Endothelial cell of umbilical vein (primary cell): ENCODE data around the gene PTPRO.

ENCODE experiments used
- EZH2 ChIP-seq: IDR thresholded peaks from 2 replicates; pipeline ENCODE4 v1.6.1; 2012; ENCODE audit warnings: borderline replicate concordance, low read depth, mild to moderate bottlenecking, moderate library complexity, low read length, inconsistent platforms; ENCODE audit not compliant: severe bottlenecking
- FOS ChIP-seq: IDR thresholded peaks from 2 replicates; pipeline ENCODE4 v1.6.1; 2011; ENCODE audit warnings: mild to moderate bottlenecking, low read length, moderate library complexity, borderline replicate concordance; ENCODE audit not compliant: insufficient read depth
- GATA2 ChIP-seq: IDR thresholded peaks from 2 replicates; pipeline ENCODE4 v1.7.0; 2011; ENCODE audit warnings: low read depth, mild to moderate bottlenecking, moderate library complexity, mixed read lengths, low read length; ENCODE audit not compliant: insufficient read length, insufficient read depth
- JUN ChIP-seq: IDR thresholded peaks from 2 replicates; pipeline ENCODE4 v1.6.1; 2011; ENCODE audit warnings: borderline replicate concordance, low read depth; ENCODE audit not compliant: insufficient read length, insufficient read depth
- MYC ChIP-seq: IDR thresholded peaks from one replicate; pipeline ENCODE4 v1.6.1; 2011; ENCODE audit warnings: mild to moderate bottlenecking, low read depth, low read length
- POLR2A ChIP-seq: IDR thresholded peaks from 2 replicates; pipeline ENCODE4 v1.6.1; 2012; ENCODE audit warnings: low read depth, mild to moderate bottlenecking, control low read depth, low read length
- POLR2AphosphoS5 ChIP-seq: IDR thresholded peaks from 2 replicates; pipeline ENCODE4 v1.6.1; 2012; ENCODE audit warnings: low read depth, mild to moderate bottlenecking, control low read depth, low read length, moderate library complexity; ENCODE audit not compliant: insufficient read depth
- TF ChIP-seq, protein P1 (sequence below), 2 donors: IDR thresholded peaks; 1 replicate in 1 of 2; 2 replicates in 1 of 2; pipeline ENCODE4 v1.5.1; 2011; ENCODE audit warnings: low read length in 2 of 2, mild to moderate bottlenecking in 2 of 2, moderate library complexity in 2 of 2, control low read depth in 1 of 2, inconsistent platforms in 1 of 2, low read depth in 1 of 2; ENCODE audit not compliant: insufficient read depth in 1 of 2; ENCODE audit errors: extremely low read depth in 1 of 2
- TF ChIP-seq, protein P2 (sequence below): IDR thresholded peaks from 2 replicates; pipeline ENCODE4 v1.6.1; 2011; ENCODE audit not compliant: insufficient read depth, insufficient read length

DNA sequence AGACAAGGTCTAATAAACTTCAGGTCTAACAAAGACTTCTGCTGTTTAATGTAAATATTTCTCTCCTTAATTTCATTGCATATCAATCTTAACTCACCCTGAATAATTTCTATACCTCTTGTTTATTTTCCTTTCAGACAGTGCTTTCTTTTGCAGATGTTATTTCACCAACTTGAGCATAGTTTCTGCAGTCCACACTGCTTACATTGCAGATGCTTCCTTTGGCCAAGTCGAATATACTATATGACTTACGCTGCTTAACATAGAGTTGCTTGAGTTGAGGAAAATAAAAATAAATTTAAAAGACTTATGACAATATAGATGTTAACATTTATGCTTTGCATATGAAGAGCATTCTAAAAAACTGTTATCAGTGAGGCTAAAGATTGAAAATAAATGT lies 217.7 kb downstream of the PTPRO start:
- TF ChIP-seq, protein P1, sequence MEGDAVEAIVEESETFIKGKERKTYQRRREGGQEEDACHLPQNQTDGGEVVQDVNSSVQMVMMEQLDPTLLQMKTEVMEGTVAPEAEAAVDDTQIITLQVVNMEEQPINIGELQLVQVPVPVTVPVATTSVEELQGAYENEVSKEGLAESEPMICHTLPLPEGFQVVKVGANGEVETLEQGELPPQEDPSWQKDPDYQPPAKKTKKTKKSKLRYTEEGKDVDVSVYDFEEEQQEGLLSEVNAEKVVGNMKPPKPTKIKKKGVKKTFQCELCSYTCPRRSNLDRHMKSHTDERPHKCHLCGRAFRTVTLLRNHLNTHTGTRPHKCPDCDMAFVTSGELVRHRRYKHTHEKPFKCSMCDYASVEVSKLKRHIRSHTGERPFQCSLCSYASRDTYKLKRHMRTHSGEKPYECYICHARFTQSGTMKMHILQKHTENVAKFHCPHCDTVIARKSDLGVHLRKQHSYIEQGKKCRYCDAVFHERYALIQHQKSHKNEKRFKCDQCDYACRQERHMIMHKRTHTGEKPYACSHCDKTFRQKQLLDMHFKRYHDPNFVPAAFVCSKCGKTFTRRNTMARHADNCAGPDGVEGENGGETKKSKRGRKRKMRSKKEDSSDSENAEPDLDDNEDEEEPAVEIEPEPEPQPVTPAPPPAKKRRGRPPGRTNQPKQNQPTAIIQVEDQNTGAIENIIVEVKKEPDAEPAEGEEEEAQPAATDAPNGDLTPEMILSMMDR (IDR thresholded peaks at IDR 0.05; ENCODE audit: extremely low read depth in 1 of 2, insufficient read depth in 1 of 2, low read depth in 1 of 2, low read length in 2 of 2): no peak
- no peak for TF ChIP-seq EZH2
- no peak for TF ChIP-seq MYC
- TF ChIP-seq POLR2A: no peak
- no peak for TF ChIP-seq FOS
- TF ChIP-seq GATA2: no peak
- TF ChIP-seq JUN: no peak
- no peak for TF ChIP-seq POLR2AphosphoS5
- TF ChIP-seq, protein P2, sequence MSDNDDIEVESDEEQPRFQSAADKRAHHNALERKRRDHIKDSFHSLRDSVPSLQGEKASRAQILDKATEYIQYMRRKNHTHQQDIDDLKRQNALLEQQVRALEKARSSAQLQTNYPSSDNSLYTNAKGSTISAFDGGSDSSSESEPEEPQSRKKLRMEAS: no peak
